Endodermal cell (in vitro differentiated cells): ENCODE data around the gene TNFRSF1B. TPM values are rescaled to one million over a fixed set of nuclear protein-coding genes. Genes with fewer than 3 reads are reported as not detected.

Experiments used
- DNase-seq: peaks from one replicate; pipeline ENCODE4 v3.0.0-alpha.2; 2017
- H3K27ac ChIP-seq: 2 replicates; pipeline ENCODE4 v1.5.1; 2013; ENCODE audit warnings: mild to moderate bottlenecking, low read depth, low read length, moderate library complexity
- H3K27me3 ChIP-seq: 2 replicates; pipeline ENCODE4 v1.6.1; 2013; ENCODE audit warnings: mild to moderate bottlenecking, low read length, moderate library complexity; ENCODE audit not compliant: insufficient read depth, control insufficient read depth, poor library complexity, severe bottlenecking
- H3K36me3 ChIP-seq: 2 replicates; pipeline ENCODE4 v1.7.0; 2013; ENCODE audit warnings: mild to moderate bottlenecking, low read length, moderate library complexity; ENCODE audit not compliant: control insufficient read depth, insufficient read depth
- H3K4me1 ChIP-seq: one replicate; pipeline ENCODE4 v1.7.0; 2013; ENCODE audit warnings: low read length; ENCODE audit not compliant: control insufficient read depth, insufficient read depth
- H3K4me3 ChIP-seq: 2 replicates; pipeline ENCODE4 v1.5.1; 2013; ENCODE audit warnings: mild to moderate bottlenecking, low read length, moderate library complexity
- H3K9ac ChIP-seq: 2 replicates; pipeline ENCODE4 v1.6.1; 2013; ENCODE audit warnings: mild to moderate bottlenecking, low read length, moderate library complexity; ENCODE audit not compliant: poor library complexity, severe bottlenecking; ENCODE audit errors: extremely low read depth
- H3K9me3 ChIP-seq: 2 replicates; pipeline ENCODE4 v1.6.1; 2013; ENCODE audit warnings: mild to moderate bottlenecking, low read length, moderate library complexity; ENCODE audit not compliant: control insufficient read depth
- H3K27ac Mint-ChIP-seq: 2 replicates; pipeline ENCODE4 v1.8.0; 2020; ENCODE audit warnings: mixed read lengths
- H3K27me3 Mint-ChIP-seq: 2 replicates; pipeline ENCODE4 v1.8.0; 2021; ENCODE audit warnings: mild to moderate bottlenecking, mixed read lengths; ENCODE audit not compliant: insufficient read depth
- H3K36me3 Mint-ChIP-seq: 2 replicates; pipeline ENCODE4 v1.8.0; 2020; ENCODE audit warnings: low read depth, mixed read lengths
- H3K4me1 Mint-ChIP-seq: 2 replicates; pipeline ENCODE4 v1.8.0; 2020; ENCODE audit warnings: mixed read lengths
- H3K4me3 Mint-ChIP-seq: 2 replicates; pipeline ENCODE4 v1.8.0; 2020; ENCODE audit warnings: mild to moderate bottlenecking, moderate library complexity, mixed read lengths
- H3K9me3 Mint-ChIP-seq: 2 replicates; pipeline ENCODE4 v1.8.0; 2020; ENCODE audit warnings: mild to moderate bottlenecking, mixed read lengths
- CTCF ChIP-seq: fragments of 200-600 bp; sonication (generic); conservative IDR thresholded peaks from 2 replicates; pipeline ENCODE4 v1.5.0; 2021; ENCODE audit warnings: antibody characterized with exemption, mild to moderate bottlenecking
- WGBS, 2 experiments: methylation state at CpG; one replicate each; pipeline versions ENCODE4 v1.1.5 to v1.1.7; 2013; ENCODE audit warnings: missing lambda C conversion rate in 2 of 2, mixed read lengths in 1 of 2; ENCODE audit not compliant: insufficient coverage in 1 of 2, insufficient read length in 1 of 2; 5-methylcytosine and 5-hydroxymethylcytosine counted together
- total RNA-seq, 2 donors: library from RNA; stranded (reverse); fragmentation: NEBNext Ultra II Directional in 1 of 2; extraction: Animal tissue kit (Norgen Biotek cat#: 25700) in 1 of 2; gene quantifications; 2 replicates in 1 of 2; 3 replicates in 1 of 2; pipeline ENCODE4 v1.2.1, GENCODE V29; 2021

The TNFRSF1B gene
- total RNA-seq, 2 donors from 2014 or later: 0.24 to 0.40 TPM

- Histone ChIP-seq H3K9ac (no peak overlapping the region), H3K36me3 (no peaks in the 10 kb centered on the region), H3K9me3 (no peaks in the 10 kb centered on the region), H3K27me3 (no peaks in the 10 kb centered on the region), H3K4me3 (no peak overlapping the region), H3K27ac (no peak overlapping the region), H3K4me1 (no peaks in the 10 kb centered on the region)
- Mint-ChIP-seq H3K27me3 (peaks cover 11% of the 10 kb centered on the region), H3K9me3 (no peaks in the 10 kb centered on the region), H3K27ac (no peak overlapping the region), H3K4me1 (peaks cover 9% of the 10 kb centered on the region), H3K36me3 (no peaks in the 10 kb centered on the region), H3K4me3 (no peak overlapping the region)
- WGBS, 2 experiments: 86 to 100% methylated on average over 2 of the region's 2 CpGs
- TF ChIP-seq CTCF: no peak
- no peak for DNase-seq
Measured at GRCh38 chr1:12151465-12151864, 15.3 kb upstream of the TNFRSF1B start.

GRCh38 chr1:12152113-12152891 lies 14.5 kb upstream of the TNFRSF1B start:
- H3K4me3 ChIP-seq: no peak overlapping the region
- DNase-seq: no peak
- no peaks in the 10 kb centered on the region for H3K4me1 ChIP-seq
- WGBS, 2 experiments: 84 to 87% methylated on average over 5 to 7 of the region's 7 CpGs
- peaks cover 11% of the 10 kb centered on the region for H3K27me3 Mint-ChIP-seq
- H3K36me3 Mint-ChIP-seq: no peaks in the 10 kb centered on the region
- no peak for TF ChIP-seq CTCF
- no peaks in the 10 kb centered on the region for H3K27me3 ChIP-seq
- H3K9me3 ChIP-seq: no peaks in the 10 kb centered on the region
- no peak overlapping the region for H3K9ac ChIP-seq
- no peak overlapping the region for H3K27ac Mint-ChIP-seq
- H3K4me1 Mint-ChIP-seq: peaks cover under 1% of the 10 kb centered on the region
- no peak overlapping the region for H3K4me3 Mint-ChIP-seq
- H3K36me3 ChIP-seq: no peaks in the 10 kb centered on the region
- H3K9me3 Mint-ChIP-seq: no peaks in the 10 kb centered on the region
- H3K27ac ChIP-seq: no peak overlapping the region

GRCh38 chr1:12153181-12153785 lies 13.5 kb upstream of the TNFRSF1B start:
- peaks cover under 1% of the 10 kb centered on the region for H3K4me1 ChIP-seq
- H3K27me3 ChIP-seq: no peaks in the 10 kb centered on the region
- Mint-ChIP-seq H3K9me3 (no peaks in the 10 kb centered on the region), H3K4me1 (peaks cover 2% of the 10 kb centered on the region), H3K36me3 (no peaks in the 10 kb centered on the region), H3K4me3 (no peak overlapping the region), H3K27me3 (peaks cover 11% of the 10 kb centered on the region), H3K27ac (no peak overlapping the region)
- DNase-seq: no peak
- no peak overlapping the region for H3K27ac ChIP-seq
- H3K4me3 ChIP-seq: no peak overlapping the region
- H3K9me3 ChIP-seq: no peaks in the 10 kb centered on the region
- no peaks in the 10 kb centered on the region for H3K36me3 ChIP-seq
- 85 to 89% methylated on average over 8 to 13 of the region's 13 CpGs for WGBS, 2 experiments
- no peak overlapping the region for H3K9ac ChIP-seq
- TF ChIP-seq CTCF: no peak
